ENCODE measurements around the gene PYCARD.

The PYCARD gene

GRCh38 chr16:31224092-31224955, 21.8 kb upstream of the PYCARD start:
- Histone ChIP-seq H4K20me1 (ENCODE audit: insufficient read depth, low read length) (no peaks in the 10 kb centered on the region), H3K27ac (ENCODE audit: low read length) (no peak overlapping the region), H3K4me1 (ENCODE audit: low read length) (no peaks in the 10 kb centered on the region), H3K4me2 (ENCODE audit: low read length) (no peak overlapping the region), H2AFZ (ENCODE audit: low read depth, low read length) (no peak overlapping the region), H3K36me3 (replicated peaks; ENCODE audit: low read depth, low read length) (no peaks in the 10 kb centered on the region), H3K27me3 (ENCODE audit: low read depth, low read length) (no peaks in the 10 kb centered on the region), H3K4me3 (ENCODE audit: low read length) (no peak overlapping the region), H3K9me3 (ENCODE audit: insufficient read depth, low read length) (no peaks in the 10 kb centered on the region), H3K79me2 (ENCODE audit: low read length) (no peaks in the 10 kb centered on the region), H3K9ac (ENCODE audit: low read length) (no peak overlapping the region)
- TF ChIP-seq EZH2phosphoT487 (IDR thresholded peaks at IDR 0.05; ENCODE audit: low read depth) = no peak
- no peak for TF ChIP-seq CTCF (IDR thresholded peaks at IDR 0.05; ENCODE audit: low read depth, low read length)

GRCh38 chr16:31223044-31223443, 20.5 kb upstream of the PYCARD start:
- TF ChIP-seq EZH2phosphoT487 (IDR thresholded peaks at IDR 0.05; ENCODE audit: low read depth) (no peak), CTCF (IDR thresholded peaks at IDR 0.05; ENCODE audit: low read depth, low read length) (no peak)
- Histone ChIP-seq H3K27me3 (ENCODE audit: low read depth, low read length) (no peaks in the 10 kb centered on the region), H3K9me3 (ENCODE audit: insufficient read depth, low read length) (no peaks in the 10 kb centered on the region), H3K9ac (ENCODE audit: low read length) (no peak overlapping the region), H4K20me1 (ENCODE audit: insufficient read depth, low read length) (no peaks in the 10 kb centered on the region), H2AFZ (ENCODE audit: low read depth, low read length) (no peak overlapping the region), H3K27ac (ENCODE audit: low read length) (no peak overlapping the region), H3K4me2 (ENCODE audit: low read length) (no peak overlapping the region), H3K4me3 (ENCODE audit: low read length) (no peak overlapping the region), H3K79me2 (ENCODE audit: low read length) (no peaks in the 10 kb centered on the region), H3K36me3 (replicated peaks; ENCODE audit: low read depth, low read length) (no peaks in the 10 kb centered on the region), H3K4me1 (ENCODE audit: low read length) (no peaks in the 10 kb centered on the region)

GRCh38 chr16:31221357-31222160, 19.0 kb upstream of the PYCARD start:
- no peak overlapping the region for H3K9ac ChIP-seq (ENCODE audit: low read length)
- H3K9me3 ChIP-seq (ENCODE audit: insufficient read depth, low read length) = no peaks in the 10 kb centered on the region
- no peaks in the 10 kb centered on the region for H4K20me1 ChIP-seq (ENCODE audit: insufficient read depth, low read length)
- H3K27ac ChIP-seq (ENCODE audit: low read length) = no peak overlapping the region
- H3K79me2 ChIP-seq (ENCODE audit: low read length) = no peaks in the 10 kb centered on the region
- H3K4me1 ChIP-seq (ENCODE audit: low read length) = no peaks in the 10 kb centered on the region
- no peak for TF ChIP-seq EZH2phosphoT487 (IDR thresholded peaks at IDR 0.05; ENCODE audit: low read depth)
- TF ChIP-seq CTCF (IDR thresholded peaks at IDR 0.05; ENCODE audit: low read depth, low read length) = no peak
- no peaks in the 10 kb centered on the region for H3K27me3 ChIP-seq (ENCODE audit: low read depth, low read length)
- H2AFZ ChIP-seq (ENCODE audit: low read depth, low read length) = no peak overlapping the region
- no peak overlapping the region for H3K4me3 ChIP-seq (ENCODE audit: low read length)
- no peaks in the 10 kb centered on the region for H3K36me3 ChIP-seq (replicated peaks; ENCODE audit: low read depth, low read length)
- no peak overlapping the region for H3K4me2 ChIP-seq (ENCODE audit: low read length)

GRCh38 chr16:31219154-31219741, 16.7 kb upstream of the PYCARD start:
- Histone ChIP-seq H3K9me3 (ENCODE audit: insufficient read depth, low read length) (no peaks in the 10 kb centered on the region), H3K4me3 (ENCODE audit: low read length) (no peak overlapping the region), H2AFZ (ENCODE audit: low read depth, low read length) (no peak overlapping the region), H4K20me1 (ENCODE audit: insufficient read depth, low read length) (no peaks in the 10 kb centered on the region), H3K36me3 (replicated peaks; ENCODE audit: low read depth, low read length) (no peaks in the 10 kb centered on the region), H3K27ac (ENCODE audit: low read length) (no peak overlapping the region), H3K4me2 (ENCODE audit: low read length) (no peak overlapping the region), H3K4me1 (ENCODE audit: low read length) (no peaks in the 10 kb centered on the region), H3K79me2 (ENCODE audit: low read length) (no peaks in the 10 kb centered on the region), H3K9ac (ENCODE audit: low read length) (no peak overlapping the region), H3K27me3 (ENCODE audit: low read depth, low read length) (no peaks in the 10 kb centered on the region)
- TF ChIP-seq EZH2phosphoT487 (IDR thresholded peaks at IDR 0.05; ENCODE audit: low read depth) (no peak), CTCF (IDR thresholded peaks at IDR 0.05; ENCODE audit: low read depth, low read length) (no peak)
